GM12872 (cell line): ENCODE measurements around the gene SRMS.

ENCODE experiments used
- TF ChIP-seq, protein P1 (sequence below): IDR thresholded peaks from 3 replicates; pipeline ENCODE4 v1.5.1; 2011; ENCODE audit warnings: low read depth, mild to moderate bottlenecking, low read length, moderate library complexity; ENCODE audit not compliant: insufficient read depth

Gene SRMS

DNA sequence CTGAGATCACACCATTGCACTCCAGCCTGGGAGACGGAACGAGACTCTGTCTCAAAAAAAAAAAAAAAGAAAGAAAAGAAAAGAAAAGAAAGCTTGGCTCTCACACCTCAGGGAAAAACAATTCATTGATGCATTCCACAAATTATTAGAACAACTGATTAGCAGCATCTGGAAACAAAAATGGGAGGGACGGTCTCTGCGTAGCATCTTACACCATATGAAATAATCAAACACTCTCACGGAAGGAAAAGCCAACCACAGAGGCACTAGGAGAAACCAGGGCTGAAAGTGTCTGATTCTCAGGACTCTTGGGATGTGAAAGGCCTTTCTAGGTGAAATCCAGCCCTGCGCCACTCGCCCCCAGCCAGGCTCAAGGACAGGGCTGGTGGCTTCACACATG, 28.8 kb upstream of the SRMS start:
- TF ChIP-seq, protein P1, sequence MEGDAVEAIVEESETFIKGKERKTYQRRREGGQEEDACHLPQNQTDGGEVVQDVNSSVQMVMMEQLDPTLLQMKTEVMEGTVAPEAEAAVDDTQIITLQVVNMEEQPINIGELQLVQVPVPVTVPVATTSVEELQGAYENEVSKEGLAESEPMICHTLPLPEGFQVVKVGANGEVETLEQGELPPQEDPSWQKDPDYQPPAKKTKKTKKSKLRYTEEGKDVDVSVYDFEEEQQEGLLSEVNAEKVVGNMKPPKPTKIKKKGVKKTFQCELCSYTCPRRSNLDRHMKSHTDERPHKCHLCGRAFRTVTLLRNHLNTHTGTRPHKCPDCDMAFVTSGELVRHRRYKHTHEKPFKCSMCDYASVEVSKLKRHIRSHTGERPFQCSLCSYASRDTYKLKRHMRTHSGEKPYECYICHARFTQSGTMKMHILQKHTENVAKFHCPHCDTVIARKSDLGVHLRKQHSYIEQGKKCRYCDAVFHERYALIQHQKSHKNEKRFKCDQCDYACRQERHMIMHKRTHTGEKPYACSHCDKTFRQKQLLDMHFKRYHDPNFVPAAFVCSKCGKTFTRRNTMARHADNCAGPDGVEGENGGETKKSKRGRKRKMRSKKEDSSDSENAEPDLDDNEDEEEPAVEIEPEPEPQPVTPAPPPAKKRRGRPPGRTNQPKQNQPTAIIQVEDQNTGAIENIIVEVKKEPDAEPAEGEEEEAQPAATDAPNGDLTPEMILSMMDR, result no peak

DNA sequence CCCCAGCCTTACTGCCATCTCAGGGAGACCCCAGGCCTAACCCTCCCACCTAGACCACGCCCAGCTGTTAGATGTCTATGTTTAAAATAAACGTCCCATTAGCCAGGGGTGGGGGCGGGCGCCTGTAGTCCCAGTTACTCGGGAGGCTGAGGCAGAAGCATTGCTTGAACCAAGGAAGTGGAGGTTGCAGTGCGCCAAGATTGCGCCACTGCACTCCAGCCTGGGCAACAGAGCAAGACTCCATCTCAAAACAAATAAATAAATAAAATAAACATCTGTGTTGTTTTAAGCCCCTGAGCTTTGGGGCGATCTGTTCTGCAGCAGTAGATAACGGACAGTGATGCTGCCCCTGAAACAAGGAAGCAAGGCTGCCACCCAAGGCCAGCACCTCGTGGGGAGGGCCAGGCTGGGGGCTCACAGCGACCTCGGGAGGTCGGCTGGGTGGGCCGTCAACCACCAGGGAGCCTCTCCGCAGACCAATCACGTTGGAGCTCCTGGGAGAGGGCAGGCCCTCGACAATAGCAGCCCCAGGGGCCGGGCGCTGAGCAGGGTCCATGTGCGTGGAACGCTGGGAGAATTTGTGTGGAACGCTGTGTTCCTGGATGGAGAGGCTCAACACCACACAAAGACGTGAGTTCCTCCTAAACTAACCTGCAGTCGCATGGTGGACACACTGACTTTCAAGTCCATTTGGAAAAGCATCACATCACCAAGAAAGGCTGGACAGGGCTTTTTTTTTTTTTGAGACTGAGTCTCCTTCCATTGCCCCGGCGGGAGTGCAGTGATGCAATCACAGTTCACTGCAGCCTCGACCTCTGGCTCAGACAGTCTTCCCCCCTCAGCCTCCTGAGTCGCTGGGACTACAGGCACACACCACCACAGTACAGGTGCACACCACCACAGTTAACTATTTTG, 27.5 kb upstream of the SRMS start:
- TF ChIP-seq, protein P1, result no peak

DNA sequence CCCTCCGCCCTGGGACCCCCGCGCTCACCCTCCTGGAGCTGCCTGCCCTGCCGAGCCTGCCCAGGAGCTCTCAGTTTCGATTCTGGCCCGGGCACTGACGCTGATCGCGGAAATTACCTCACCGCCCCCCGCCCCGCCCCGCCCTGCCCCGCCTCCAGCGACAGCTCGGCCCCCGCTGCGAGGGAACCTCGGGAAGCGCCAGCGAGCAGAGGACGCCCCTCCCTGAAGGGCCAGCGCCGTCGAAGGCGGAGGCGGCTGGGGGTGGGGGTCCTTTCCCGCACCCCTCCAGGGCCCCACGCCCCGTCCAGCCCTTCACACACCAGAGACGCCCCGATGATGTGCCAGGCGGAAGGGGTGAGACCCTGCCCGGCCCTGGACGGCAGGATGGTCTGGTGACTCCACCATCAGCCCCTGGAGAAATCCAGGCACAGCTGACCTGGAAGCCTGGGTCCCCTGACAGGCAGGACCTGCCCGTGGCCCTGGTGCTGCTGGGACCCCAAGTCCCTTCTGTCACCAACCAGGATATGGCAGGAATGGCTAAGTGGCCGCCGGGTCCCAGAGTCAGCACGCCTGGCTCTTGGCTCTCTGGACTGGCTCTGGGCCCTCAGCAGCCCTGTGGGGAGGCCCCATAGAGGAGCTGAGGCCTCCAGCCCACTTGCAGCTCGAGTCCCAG, 26.7 kb upstream of the SRMS start, which contains the start of gene HELZ2:
Gene HELZ2 (minus strand): TSS at position 84 of the 673 bp plus-strand sequence. CDS start 1,854 bp downstream, outside the sequence.
- TF ChIP-seq, protein P1, result no peak

DNA sequence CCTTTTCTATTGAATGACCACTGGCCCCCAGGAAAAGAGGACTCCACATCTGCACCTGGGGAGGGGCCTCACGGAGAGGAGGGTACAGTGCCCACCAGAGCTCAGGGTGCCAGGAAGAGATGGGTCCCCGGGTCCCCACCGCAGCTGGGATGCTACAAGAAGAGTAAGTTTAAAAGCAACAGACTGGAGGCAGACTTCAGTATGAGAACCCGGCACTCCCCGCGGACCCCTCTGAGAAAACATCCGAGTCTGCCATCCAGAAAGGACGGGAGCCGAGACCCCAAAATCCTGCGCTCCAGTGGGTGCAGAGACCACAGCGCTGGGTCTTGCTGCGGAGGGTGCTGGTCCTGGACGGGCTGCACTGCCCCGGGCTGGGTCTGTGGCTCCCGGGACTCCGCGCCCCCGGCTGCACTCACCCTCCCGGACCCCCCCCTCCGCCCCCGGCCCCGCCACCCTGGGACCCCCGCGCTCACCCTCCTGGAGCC, 26.1 kb upstream of the SRMS start:
- TF ChIP-seq, protein P1, result no peak

DNA sequence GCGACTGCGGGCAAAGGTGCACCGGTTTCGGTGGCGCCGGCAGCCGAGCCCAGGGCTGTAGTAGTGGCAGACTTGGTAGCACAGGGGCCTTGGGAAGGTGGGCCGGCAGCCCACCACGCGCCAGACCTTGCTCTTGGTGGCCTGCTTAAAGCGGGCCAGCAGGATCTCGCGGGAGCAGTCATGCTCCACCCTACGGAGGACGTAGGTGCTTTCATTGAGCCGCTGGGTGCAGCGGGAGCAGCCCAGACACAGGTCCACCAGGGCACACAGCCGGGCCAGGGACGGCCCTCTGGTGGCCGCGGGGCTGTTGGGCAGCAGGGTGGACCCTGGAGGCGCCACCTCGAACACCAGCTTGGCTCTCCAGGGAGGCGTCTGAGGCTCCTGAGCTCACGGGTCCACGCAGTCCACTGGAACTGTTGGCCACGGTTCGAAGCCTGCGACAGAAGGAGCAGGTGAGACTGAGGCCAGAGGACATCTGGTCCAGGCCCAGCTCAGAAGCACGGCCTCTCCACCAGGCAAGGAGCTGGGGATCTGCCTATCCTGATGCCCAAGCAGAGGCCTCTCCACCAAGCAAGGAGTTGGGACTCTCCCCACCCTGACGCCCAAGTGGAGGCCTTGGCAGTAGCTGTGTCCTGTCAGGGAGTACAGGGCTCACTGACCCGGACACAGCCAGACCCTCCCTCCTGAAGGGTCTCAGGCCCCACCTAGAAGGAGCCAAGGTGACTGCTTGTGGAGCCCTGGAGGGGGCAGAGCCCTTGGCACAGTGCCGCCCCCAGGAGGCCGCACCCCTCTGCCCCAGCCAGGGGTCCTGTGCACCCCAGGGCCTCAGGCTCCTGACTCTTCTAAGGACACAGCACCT, 25.5 kb upstream of the SRMS start:
- TF ChIP-seq, protein P1, result peak; percentile 31; the same call in 2 of the 3 replicates

DNA sequence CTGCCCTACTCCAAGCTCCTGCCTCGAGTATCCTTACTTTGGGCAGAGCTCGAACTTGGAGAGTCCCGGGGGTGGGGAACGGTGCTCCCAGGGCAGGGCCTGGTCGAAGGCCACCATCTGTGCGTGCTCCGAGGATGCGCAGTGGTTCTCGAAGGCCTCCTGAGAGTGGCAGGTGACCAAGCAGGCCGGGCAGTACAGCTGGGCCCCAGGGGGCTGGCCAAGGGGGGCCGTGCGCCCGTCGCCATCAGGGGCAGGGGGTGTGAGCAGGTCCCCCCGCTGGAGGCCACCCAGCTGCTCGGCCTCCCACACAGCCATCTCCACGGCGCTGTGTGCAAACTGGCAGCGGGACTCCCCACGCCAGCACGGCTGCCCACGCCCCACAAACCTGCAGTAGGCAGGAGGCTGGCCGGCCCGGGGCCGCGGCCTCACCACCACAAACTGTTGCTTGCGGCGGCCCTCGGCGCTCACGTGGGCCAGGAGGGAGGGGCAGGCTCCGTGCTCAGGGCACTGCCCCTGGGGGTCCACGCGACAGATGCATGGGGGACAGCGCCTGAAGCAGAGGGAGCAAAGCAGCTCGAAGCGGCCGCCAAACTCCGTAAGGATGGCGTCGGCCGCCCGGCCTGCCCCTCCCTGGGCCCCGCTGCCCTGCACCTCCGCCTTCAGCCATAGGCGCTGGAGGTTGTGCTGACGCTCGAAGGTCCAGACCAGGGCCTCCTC, 24.7 kb upstream of the SRMS start:
- TF ChIP-seq, protein P1, result no peak
